H1 (cell line): Measurements from ENCODE around the gene ITPR1. TPM values are rescaled to one million over a fixed set of nuclear protein-coding genes. Genes with fewer than 3 reads are reported as not detected.

Source experiments
- HDAC2 ChIP-seq, 2 experiments: fragments of 300-600 bp in 1 of 2; sonication (generic) in 1 of 2; IDR thresholded peaks; 2 replicates each; pipeline ENCODE4 v1.6.1; 2011 to 2012; ENCODE audit warnings: low read depth in 2 of 2, low read length in 2 of 2, mild to moderate bottlenecking in 2 of 2, moderate library complexity in 2 of 2, borderline replicate concordance in 1 of 2, inconsistent platforms in 1 of 2
- SP1 ChIP-seq: IDR thresholded peaks from 2 replicates; pipeline ENCODE4 v1.6.1; 2011; ENCODE audit warnings: low read depth, low read length
- TCF12 ChIP-seq: IDR thresholded peaks from 2 replicates; pipeline ENCODE4 v1.6.1; 2011; ENCODE audit warnings: low read depth, mild to moderate bottlenecking, low read length
- polyA plus RNA-seq, 7 experiments: library from polyadenylated mRNA; depleted of rRNA in 3 of 7; stranded (reverse) in 5 of 7; unstranded in 2 of 7; fragments of >200 nt in 5 of 7; fragments of 200-250 nt in 2 of 7; gene quantifications; 1 replicate in 5 of 7; 2 replicates in 1 of 7; 4 replicates in 1 of 7; pipeline versions ENCODE4 v1.2.1 to v1.2.3, GENCODE V29; 2011 to 2013; ENCODE audit warnings: missing spikeins in 2 of 7, mixed read lengths in 2 of 7
- total RNA-seq: library from RNA; stranded (reverse); fragmentation: NEBNext Ultra II Directional; extraction: Animal tissue kit (Norgen Biotek cat#: 25700); gene quantifications from 2 replicates; pipeline ENCODE4 v1.2.1, GENCODE V29; 2021
- TF ChIP-seq, protein P1 (sequence below): fragments of 300-600 bp; sonication (generic); IDR thresholded peaks from 2 replicates; pipeline ENCODE4 v1.7.1; 2012; ENCODE audit warnings: low read length, moderate library complexity, mild to moderate bottlenecking, inconsistent platforms; ENCODE audit not compliant: insufficient replicate concordance
- TF ChIP-seq, protein P2 (sequence below): IDR thresholded peaks from 2 replicates; pipeline ENCODE4 v1.6.1; 2011; ENCODE audit warnings: low read length, improper control_type of control experiment
- TF ChIP-seq, protein P3 (sequence below): IDR thresholded peaks from 2 replicates; pipeline ENCODE4 v1.6.1; 2012; ENCODE audit warnings: low read length, inconsistent platforms

The ITPR1 gene
- total and polyA plus RNA-seq, 2 of the 8 experiments (the other 6 are each of a cell fraction or from before 2014, with no cell fraction given): 2.5 to 16.3 TPM

DNA sequence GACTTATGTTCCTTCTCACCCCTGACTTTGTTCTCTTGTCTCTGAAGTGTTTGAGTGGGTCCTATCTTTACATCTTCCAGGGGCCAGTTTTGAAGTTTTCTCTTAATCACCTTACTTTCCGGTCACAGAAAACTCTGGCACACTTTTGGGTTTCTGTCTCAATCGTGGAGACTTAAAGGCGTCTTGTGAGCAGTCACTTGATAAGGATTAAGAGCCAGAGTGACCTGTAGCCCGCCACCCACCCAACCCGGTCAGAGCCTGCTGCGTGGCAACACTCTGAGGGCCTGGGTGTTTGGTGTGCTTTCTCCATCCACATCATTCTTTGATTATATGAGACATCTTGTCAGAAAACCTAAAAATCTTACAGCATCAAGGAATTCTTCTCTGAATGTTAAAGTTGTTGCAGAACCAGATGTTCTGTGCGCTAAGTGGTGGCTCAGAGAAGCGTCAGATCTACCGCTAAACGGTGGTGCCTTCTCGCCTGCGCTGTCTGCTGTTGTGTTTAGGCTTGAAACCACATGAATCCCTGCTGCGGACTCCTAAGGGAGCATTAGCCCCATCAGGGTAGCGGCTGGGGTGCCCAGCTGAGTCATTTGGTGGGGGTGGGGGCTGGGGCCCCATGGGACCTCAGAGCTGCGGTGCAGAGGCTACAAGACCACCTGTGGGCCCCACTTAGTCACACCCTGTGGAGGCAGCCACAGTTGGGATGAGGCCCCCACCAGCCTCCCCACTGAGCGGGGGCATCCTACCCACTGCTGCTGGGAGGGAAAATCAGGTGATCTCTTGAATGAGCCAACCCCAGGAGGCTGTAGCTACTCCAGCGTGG, 327.4 kb downstream of the ITPR1 start (continued):
- TF ChIP-seq, protein P1, sequence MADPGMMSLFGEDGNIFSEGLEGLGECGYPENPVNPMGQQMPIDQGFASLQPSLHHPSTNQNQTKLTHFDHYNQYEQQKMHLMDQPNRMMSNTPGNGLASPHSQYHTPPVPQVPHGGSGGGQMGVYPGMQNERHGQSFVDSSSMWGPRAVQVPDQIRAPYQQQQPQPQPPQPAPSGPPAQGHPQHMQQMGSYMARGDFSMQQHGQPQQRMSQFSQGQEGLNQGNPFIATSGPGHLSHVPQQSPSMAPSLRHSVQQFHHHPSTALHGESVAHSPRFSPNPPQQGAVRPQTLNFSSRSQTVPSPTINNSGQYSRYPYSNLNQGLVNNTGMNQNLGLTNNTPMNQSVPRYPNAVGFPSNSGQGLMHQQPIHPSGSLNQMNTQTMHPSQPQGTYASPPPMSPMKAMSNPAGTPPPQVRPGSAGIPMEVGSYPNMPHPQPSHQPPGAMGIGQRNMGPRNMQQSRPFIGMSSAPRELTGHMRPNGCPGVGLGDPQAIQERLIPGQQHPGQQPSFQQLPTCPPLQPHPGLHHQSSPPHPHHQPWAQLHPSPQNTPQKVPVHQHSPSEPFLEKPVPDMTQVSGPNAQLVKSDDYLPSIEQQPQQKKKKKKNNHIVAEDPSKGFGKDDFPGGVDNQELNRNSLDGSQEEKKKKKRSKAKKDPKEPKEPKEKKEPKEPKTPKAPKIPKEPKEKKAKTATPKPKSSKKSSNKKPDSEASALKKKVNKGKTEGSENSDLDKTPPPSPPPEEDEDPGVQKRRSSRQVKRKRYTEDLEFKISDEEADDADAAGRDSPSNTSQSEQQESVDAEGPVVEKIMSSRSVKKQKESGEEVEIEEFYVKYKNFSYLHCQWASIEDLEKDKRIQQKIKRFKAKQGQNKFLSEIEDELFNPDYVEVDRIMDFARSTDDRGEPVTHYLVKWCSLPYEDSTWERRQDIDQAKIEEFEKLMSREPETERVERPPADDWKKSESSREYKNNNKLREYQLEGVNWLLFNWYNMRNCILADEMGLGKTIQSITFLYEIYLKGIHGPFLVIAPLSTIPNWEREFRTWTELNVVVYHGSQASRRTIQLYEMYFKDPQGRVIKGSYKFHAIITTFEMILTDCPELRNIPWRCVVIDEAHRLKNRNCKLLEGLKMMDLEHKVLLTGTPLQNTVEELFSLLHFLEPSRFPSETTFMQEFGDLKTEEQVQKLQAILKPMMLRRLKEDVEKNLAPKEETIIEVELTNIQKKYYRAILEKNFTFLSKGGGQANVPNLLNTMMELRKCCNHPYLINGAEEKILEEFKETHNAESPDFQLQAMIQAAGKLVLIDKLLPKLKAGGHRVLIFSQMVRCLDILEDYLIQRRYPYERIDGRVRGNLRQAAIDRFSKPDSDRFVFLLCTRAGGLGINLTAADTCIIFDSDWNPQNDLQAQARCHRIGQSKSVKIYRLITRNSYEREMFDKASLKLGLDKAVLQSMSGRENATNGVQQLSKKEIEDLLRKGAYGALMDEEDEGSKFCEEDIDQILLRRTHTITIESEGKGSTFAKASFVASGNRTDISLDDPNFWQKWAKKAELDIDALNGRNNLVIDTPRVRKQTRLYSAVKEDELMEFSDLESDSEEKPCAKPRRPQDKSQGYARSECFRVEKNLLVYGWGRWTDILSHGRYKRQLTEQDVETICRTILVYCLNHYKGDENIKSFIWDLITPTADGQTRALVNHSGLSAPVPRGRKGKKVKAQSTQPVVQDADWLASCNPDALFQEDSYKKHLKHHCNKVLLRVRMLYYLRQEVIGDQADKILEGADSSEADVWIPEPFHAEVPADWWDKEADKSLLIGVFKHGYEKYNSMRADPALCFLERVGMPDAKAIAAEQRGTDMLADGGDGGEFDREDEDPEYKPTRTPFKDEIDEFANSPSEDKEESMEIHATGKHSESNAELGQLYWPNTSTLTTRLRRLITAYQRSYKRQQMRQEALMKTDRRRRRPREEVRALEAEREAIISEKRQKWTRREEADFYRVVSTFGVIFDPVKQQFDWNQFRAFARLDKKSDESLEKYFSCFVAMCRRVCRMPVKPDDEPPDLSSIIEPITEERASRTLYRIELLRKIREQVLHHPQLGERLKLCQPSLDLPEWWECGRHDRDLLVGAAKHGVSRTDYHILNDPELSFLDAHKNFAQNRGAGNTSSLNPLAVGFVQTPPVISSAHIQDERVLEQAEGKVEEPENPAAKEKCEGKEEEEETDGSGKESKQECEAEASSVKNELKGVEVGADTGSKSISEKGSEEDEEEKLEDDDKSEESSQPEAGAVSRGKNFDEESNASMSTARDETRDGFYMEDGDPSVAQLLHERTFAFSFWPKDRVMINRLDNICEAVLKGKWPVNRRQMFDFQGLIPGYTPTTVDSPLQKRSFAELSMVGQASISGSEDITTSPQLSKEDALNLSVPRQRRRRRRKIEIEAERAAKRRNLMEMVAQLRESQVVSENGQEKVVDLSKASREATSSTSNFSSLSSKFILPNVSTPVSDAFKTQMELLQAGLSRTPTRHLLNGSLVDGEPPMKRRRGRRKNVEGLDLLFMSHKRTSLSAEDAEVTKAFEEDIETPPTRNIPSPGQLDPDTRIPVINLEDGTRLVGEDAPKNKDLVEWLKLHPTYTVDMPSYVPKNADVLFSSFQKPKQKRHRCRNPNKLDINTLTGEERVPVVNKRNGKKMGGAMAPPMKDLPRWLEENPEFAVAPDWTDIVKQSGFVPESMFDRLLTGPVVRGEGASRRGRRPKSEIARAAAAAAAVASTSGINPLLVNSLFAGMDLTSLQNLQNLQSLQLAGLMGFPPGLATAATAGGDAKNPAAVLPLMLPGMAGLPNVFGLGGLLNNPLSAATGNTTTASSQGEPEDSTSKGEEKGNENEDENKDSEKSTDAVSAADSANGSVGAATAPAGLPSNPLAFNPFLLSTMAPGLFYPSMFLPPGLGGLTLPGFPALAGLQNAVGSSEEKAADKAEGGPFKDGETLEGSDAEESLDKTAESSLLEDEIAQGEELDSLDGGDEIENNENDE: no peak
- TF ChIP-seq SP1 (no peak), HDAC2 (IDR thresholded peaks at IDR 0.05; ENCODE audit: borderline replicate concordance in 1 of 2, low read depth in 2 of 2, low read length in 2 of 2) (no peak), TCF12 (no peak)
- TF ChIP-seq, protein P2, sequence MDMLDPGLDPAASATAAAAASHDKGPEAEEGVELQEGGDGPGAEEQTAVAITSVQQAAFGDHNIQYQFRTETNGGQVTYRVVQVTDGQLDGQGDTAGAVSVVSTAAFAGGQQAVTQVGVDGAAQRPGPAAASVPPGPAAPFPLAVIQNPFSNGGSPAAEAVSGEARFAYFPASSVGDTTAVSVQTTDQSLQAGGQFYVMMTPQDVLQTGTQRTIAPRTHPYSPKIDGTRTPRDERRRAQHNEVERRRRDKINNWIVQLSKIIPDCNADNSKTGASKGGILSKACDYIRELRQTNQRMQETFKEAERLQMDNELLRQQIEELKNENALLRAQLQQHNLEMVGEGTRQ: no peak
- TF ChIP-seq, protein P3, sequence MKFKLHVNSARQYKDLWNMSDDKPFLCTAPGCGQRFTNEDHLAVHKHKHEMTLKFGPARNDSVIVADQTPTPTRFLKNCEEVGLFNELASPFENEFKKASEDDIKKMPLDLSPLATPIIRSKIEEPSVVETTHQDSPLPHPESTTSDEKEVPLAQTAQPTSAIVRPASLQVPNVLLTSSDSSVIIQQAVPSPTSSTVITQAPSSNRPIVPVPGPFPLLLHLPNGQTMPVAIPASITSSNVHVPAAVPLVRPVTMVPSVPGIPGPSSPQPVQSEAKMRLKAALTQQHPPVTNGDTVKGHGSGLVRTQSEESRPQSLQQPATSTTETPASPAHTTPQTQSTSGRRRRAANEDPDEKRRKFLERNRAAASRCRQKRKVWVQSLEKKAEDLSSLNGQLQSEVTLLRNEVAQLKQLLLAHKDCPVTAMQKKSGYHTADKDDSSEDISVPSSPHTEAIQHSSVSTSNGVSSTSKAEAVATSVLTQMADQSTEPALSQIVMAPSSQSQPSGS: no peak
- TF ChIP-seq, all 59 proteins: peak for 0
